ENCODE results near the gene FOCAD. TPM values are rescaled to one million over a fixed set of nuclear protein-coding genes. Genes with fewer than 3 reads are reported as not detected.

FOCAD gene
- total RNA-seq, 4 donors from 2014 or later: 49.3 to 139 (median 92.8) TPM

DNA sequence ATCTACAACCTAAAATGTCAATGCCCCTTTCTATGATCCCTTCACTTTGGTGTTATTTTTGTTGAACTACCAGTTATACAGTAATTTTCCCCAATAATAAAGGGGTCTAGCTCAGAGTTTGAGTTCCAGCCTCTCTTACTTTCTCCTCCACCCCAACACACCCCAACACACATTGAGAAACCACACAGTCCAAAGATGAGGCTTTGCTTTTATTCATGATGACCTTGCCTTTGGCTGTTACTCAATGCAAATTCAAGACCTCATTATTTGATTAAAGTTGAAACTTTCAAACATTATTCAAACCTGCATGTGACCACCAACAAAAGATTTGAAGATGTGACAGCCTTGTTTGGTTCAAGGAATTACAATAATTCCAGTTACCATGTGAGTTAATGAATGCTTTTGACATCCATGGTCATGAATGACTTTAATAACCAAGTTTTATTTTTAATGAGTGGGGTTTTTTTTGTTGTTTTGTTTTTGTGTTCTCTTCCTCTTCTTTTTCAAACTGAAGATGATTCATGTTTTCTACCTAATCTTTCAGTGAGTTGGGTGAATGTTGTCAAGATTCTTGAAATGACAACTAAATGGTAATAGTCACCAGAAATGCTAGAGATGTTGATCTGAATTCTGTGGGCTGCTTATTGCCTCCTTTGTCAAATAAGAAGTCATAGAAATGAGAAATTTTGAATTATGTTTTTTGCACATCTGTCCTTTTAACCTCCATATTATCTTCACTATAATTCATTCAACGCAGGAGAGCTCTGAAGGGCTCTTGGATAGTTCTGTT, 241.4 kb downstream of the FOCAD start:
- no peak overlapping the region for H3K4me3 ChIP-seq (replicated peaks in 1 of 3)
- WGBS, 2 donors: 92 to 96% methylated on average over 1 of the region's 1 CpG
- no peaks in the 10 kb centered on the region for H3K9me3 ChIP-seq
- no peak overlapping the region for H3K27ac ChIP-seq
- H3K36me3 ChIP-seq: no peaks in the 10 kb centered on the region
- TF ChIP-seq, protein P1, sequence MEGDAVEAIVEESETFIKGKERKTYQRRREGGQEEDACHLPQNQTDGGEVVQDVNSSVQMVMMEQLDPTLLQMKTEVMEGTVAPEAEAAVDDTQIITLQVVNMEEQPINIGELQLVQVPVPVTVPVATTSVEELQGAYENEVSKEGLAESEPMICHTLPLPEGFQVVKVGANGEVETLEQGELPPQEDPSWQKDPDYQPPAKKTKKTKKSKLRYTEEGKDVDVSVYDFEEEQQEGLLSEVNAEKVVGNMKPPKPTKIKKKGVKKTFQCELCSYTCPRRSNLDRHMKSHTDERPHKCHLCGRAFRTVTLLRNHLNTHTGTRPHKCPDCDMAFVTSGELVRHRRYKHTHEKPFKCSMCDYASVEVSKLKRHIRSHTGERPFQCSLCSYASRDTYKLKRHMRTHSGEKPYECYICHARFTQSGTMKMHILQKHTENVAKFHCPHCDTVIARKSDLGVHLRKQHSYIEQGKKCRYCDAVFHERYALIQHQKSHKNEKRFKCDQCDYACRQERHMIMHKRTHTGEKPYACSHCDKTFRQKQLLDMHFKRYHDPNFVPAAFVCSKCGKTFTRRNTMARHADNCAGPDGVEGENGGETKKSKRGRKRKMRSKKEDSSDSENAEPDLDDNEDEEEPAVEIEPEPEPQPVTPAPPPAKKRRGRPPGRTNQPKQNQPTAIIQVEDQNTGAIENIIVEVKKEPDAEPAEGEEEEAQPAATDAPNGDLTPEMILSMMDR (IDR thresholded peaks at IDR 0.05): no peak
- TF ChIP-seq POLR2A (IDR thresholded peaks at IDR 0.05): no peak
- intact Hi-C loops (cut with DNase I): no loop called here
- DNase-seq: no peak
- no peaks in the 10 kb centered on the region for H3K27me3 ChIP-seq
- peaks cover 0 to 5% of the 10 kb centered on the region in 2 donors for H3K4me1 ChIP-seq

DNA sequence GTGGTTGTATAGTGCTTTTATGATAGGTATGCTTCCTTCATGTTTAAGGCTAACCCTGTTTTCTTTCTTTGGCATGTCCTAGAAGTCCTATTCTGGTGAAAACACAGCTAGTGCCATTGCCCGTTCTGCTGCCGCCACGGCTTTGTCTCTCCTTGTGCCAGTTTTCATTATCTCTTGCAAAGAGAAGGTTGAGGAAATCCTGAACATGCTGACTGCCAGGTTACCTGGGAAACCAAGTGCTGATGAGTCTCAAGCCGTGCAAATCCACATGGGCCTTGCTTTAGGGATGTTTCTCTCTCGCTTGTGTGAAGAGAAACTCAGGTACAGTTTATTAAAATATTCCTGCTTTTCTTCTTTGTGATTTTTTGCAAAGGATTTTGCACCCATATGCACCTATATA, 245.2 kb downstream of the FOCAD start:
- no peaks in the 10 kb centered on the region for H3K9me3 ChIP-seq
- intact Hi-C loops (cut with DNase I): no loop called here
- no peaks in the 10 kb centered on the region for H3K27me3 ChIP-seq
- no peak overlapping the region for H3K4me3 ChIP-seq (replicated peaks in 1 of 3)
- TF ChIP-seq, protein P1 (IDR thresholded peaks at IDR 0.05): no peak
- no peaks in the 10 kb centered on the region for H3K36me3 ChIP-seq
- DNase-seq: no peak
- no peak overlapping the region for H3K27ac ChIP-seq
- H3K4me1 ChIP-seq: no peaks in the 10 kb centered on the region
- WGBS, 2 donors: 75 to 81% methylated on average over 5 of the region's 5 CpGs

DNA sequence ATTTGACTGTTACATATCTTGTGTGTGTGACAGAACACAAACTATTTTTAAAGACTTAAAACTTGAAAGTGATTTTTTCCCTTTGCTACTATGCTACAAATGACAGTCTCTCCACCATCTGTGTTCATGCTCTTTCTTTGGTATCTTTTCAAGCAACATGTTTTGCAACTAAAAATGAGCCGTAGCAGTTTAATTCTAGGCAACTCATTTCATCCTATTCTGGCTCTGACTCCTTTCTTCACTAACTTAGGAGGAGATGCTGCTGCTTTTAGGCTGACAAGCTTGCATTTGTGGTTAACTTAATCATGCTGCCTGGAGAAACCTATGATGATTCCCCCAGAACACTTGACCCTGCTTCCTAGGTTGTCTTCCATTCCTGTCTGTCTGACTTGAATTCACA, 246.8 kb downstream of the FOCAD start:
- intact Hi-C loops (cut with DNase I): no loop called here
- H3K36me3 ChIP-seq: no peaks in the 10 kb centered on the region
- WGBS, 2 donors: 91 to 95% methylated on average over 1 of the region's 1 CpG
- no peak for TF ChIP-seq POLR2A (IDR thresholded peaks at IDR 0.05)
- TF ChIP-seq, protein P1 (IDR thresholded peaks at IDR 0.05): no peak
- no peaks in the 10 kb centered on the region for H3K4me1 ChIP-seq
- no peak for DNase-seq
- no peaks in the 10 kb centered on the region for H3K27me3 ChIP-seq
- H3K9me3 ChIP-seq: no peaks in the 10 kb centered on the region
- H3K27ac ChIP-seq: no peak overlapping the region
- H3K4me3 ChIP-seq (replicated peaks in 1 of 3): no peak overlapping the region

DNA sequence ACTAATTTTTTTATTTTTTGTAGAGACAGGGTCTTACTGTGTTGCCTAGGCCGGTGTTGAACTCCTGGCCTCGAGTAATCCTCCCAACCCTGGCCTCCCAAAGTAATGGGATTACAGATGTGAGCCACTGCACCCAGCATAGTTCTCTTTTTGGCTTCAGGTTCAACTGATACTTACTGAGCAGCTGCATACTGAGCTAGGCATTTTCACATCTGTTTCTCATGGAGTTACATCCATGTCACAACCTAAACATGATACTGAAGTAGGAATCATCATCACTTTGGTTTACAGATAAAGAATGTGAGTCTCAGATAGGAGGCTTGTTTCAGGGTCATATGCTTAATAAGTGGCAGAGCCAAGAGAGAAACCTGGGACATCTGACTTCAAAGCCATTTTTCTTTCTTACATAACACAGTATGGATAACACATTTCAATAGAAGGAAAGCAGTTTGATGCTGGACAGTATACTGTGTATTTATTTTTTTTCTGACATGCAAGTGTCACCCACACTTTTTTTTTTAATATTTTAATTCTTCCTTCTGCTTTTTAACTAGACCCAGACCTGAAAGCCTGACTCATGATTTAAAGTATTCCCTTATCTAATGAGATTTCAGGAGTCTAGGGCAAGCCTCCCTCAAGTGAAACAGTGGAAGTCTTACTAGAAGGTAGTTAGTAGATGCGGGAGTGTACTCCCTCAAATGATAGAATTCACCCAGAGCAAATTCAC, 256.6 kb downstream of the FOCAD start:
- no peak overlapping the region for H3K27ac ChIP-seq
- no peak for DNase-seq
- intact Hi-C loops (cut with DNase I): loop anchor here (5.0 to 10.0 kb wide), 3 partner anchors 318 to 1016 kb away; partner anchors contain the start of gene MLLT3
- H3K36me3 ChIP-seq: no peaks in the 10 kb centered on the region
- TF ChIP-seq, protein P1 (IDR thresholded peaks at IDR 0.05): no peak
- no peak for TF ChIP-seq POLR2A (IDR thresholded peaks at IDR 0.05)
- peaks cover 0 to 7% of the 10 kb centered on the region in 2 donors for H3K4me1 ChIP-seq
- no peak overlapping the region for H3K4me3 ChIP-seq (replicated peaks in 1 of 3)
- WGBS, 2 donors: 65% methylated on average over 3 of the region's 3 CpGs
- no peaks in the 10 kb centered on the region for H3K27me3 ChIP-seq
- no peaks in the 10 kb centered on the region for H3K9me3 ChIP-seq
